IMR-90 (cell line): ENCODE data around the gene MAGI2. TPM values are rescaled to one million over a fixed set of nuclear protein-coding genes. Genes with fewer than 3 reads are reported as not detected.

Source experiments
- ATAC-seq: fragments of 200-7000 bp; cut with Tn5 transposase; 2 replicates; pipeline ENCODE4 v1.9.1; 2020; ENCODE audit warnings: low read depth, mild to moderate bottlenecking, moderate library complexity
- BruUV-seq: library from RNA; stranded (reverse); fragments of 400-500 nt; replicated peaks from 2 replicates; lab custom pipeline; 2021; lab: Mats Ljungman, UMichigan
- CTCF ChIA-PET: fragments of 300-600 bp; formaldehyde crosslinking; extraction: SDS; loops from one replicate; lab custom pipeline; 2021; ENCODE audit warnings: antibody characterized with exemption; lab: Yijun Ruan, JAX
- POLR2A ChIA-PET: fragments of 300-600 bp; sonication (Branson Sonifier 250); formaldehyde crosslinking; loops from one replicate; lab custom pipeline; 2022; ENCODE audit warnings: antibody characterized with exemption; ENCODE audit not compliant: unreplicated experiment; lab: Charles Lee
- DNase-seq: peaks from one replicate; pipeline ENCODE4 v3.0.0; 2013
- H2AFZ ChIP-seq: replicated peaks from 2 replicates; pipeline ENCODE3; 2013; ENCODE audit warnings: low read length, mild to moderate bottlenecking; ENCODE audit not compliant: poor library complexity
- H2AK5ac ChIP-seq: 2 replicates; pipeline ENCODE4 v1.6.1; 2013; ENCODE audit warnings: low read depth, low read length, inconsistent platforms
- H2AK9ac ChIP-seq: replicated peaks from 2 replicates; pipeline ENCODE3; 2013; ENCODE audit warnings: mild to moderate bottlenecking, low read depth, low read length, moderate library complexity; ENCODE audit not compliant: poor library complexity
- H2BK120ac ChIP-seq: 2 replicates; pipeline ENCODE4 v1.6.1; 2013; ENCODE audit warnings: low read depth, low read length, inconsistent platforms
- H2BK15ac ChIP-seq: 3 replicates; pipeline ENCODE4 v1.6.1; 2013; ENCODE audit warnings: low read depth, low read length, inconsistent platforms
- H2BK20ac ChIP-seq: 2 replicates; pipeline ENCODE4 v1.6.1; 2013; ENCODE audit warnings: low read depth, mild to moderate bottlenecking, inconsistent platforms, low read length, moderate library complexity
- H2BK5ac ChIP-seq: 2 replicates; pipeline ENCODE4 v1.6.1; 2013; ENCODE audit warnings: mild to moderate bottlenecking, low read depth, low read length, inconsistent platforms; ENCODE audit not compliant: poor library complexity, severe bottlenecking
- H3K14ac ChIP-seq: replicated peaks from 2 replicates; pipeline ENCODE4 v1.6.1; 2013; ENCODE audit warnings: low read depth, low read length, inconsistent platforms
- H3K18ac ChIP-seq: 2 replicates; pipeline ENCODE4 v1.6.1; 2013; ENCODE audit warnings: low read depth, low read length, control low read depth
- H3K23ac ChIP-seq: 2 replicates; pipeline ENCODE4 v1.6.1; 2013; ENCODE audit warnings: low read depth, low read length, inconsistent platforms
- H3K27ac ChIP-seq: 2 replicates; pipeline ENCODE4 v1.5.1; 2013; ENCODE audit warnings: mild to moderate bottlenecking, control low read depth, low read length; ENCODE audit not compliant: insufficient read depth
- H3K27me3 ChIP-seq: 2 replicates; pipeline ENCODE4 v1.6.1; 2013; ENCODE audit warnings: low read length; ENCODE audit not compliant: control insufficient read depth, insufficient read depth
- H3K36me3 ChIP-seq: 2 replicates; pipeline ENCODE4 v1.6.1; 2013; ENCODE audit warnings: low read length, mixed read lengths; ENCODE audit not compliant: control insufficient read depth, insufficient read depth
- H3K4ac ChIP-seq: 2 replicates; pipeline ENCODE4 v1.6.1; 2013; ENCODE audit warnings: low read depth, low read length, inconsistent platforms
- H3K4me1 ChIP-seq: 2 replicates; pipeline ENCODE4 v1.6.1; 2013; ENCODE audit warnings: low read length, mixed read lengths; ENCODE audit not compliant: control insufficient read depth, insufficient read depth
- H3K4me2 ChIP-seq: 2 replicates; pipeline ENCODE4 v1.6.1; 2013; ENCODE audit warnings: low read depth, mild to moderate bottlenecking, control low read depth, low read length, moderate library complexity
- H3K4me3 ChIP-seq: 2 replicates; pipeline ENCODE4 v1.5.1; 2013; ENCODE audit warnings: low read depth, mild to moderate bottlenecking, control low read depth, low read length, moderate library complexity; ENCODE audit not compliant: insufficient read depth
- H3K56ac ChIP-seq: 2 replicates; pipeline ENCODE4 v1.6.1; 2013; ENCODE audit warnings: low read length, inconsistent platforms; ENCODE audit not compliant: insufficient read depth; ENCODE audit errors: extremely low read depth
- H3K79me1 ChIP-seq, 2 experiments: 2 replicates each; pipeline ENCODE4 v1.6.1; 2013; ENCODE audit warnings: low read length in 2 of 2, inconsistent platforms in 1 of 2, low read depth in 1 of 2
- H3K9ac ChIP-seq: 2 replicates; pipeline ENCODE4 v1.6.1; 2013; ENCODE audit warnings: low read depth, low read length, control low read depth
- H3K9me1 ChIP-seq: 2 replicates; pipeline ENCODE4 v1.6.1; 2013; ENCODE audit warnings: low read length, inconsistent platforms; ENCODE audit not compliant: insufficient read depth
- H3K9me3 ChIP-seq: 2 replicates; pipeline ENCODE4 v1.6.1; 2013; ENCODE audit warnings: low read length; ENCODE audit not compliant: control insufficient read depth, insufficient read depth
- H4K20me1 ChIP-seq: 2 replicates; pipeline ENCODE4 v1.6.1; 2013; ENCODE audit warnings: low read length, inconsistent platforms; ENCODE audit not compliant: insufficient read depth
- H4K5ac ChIP-seq: 2 replicates; pipeline ENCODE4 v1.6.1; 2013; ENCODE audit warnings: mild to moderate bottlenecking, low read depth, low read length, control low read depth
- H4K8ac ChIP-seq, 2 experiments: 2 replicates each; pipeline ENCODE4 v1.6.1; 2013; ENCODE audit warnings: low read depth in 2 of 2, low read length in 2 of 2, control low read depth in 1 of 2, inconsistent platforms in 1 of 2
- H4K91ac ChIP-seq: 2 replicates; pipeline ENCODE4 v1.6.1; 2013; ENCODE audit warnings: low read depth, low read length, inconsistent platforms; ENCODE audit not compliant: insufficient read depth
- BHLHE40 ChIP-seq: fragments of 150-350 bp; IDR thresholded peaks from 2 replicates; pipeline ENCODE4 v1.6.1; 2016; ENCODE audit warnings: mild to moderate bottlenecking, low read depth, low read length
- CEBPB ChIP-seq: IDR thresholded peaks from 2 replicates; pipeline ENCODE4 v1.6.1; 2012; ENCODE audit warnings: low read depth, low read length, improper control_type of control experiment
- CHD1 ChIP-seq: IDR thresholded peaks from 2 replicates; pipeline ENCODE4 v1.6.1; 2012; ENCODE audit warnings: low read depth, low read length, improper control_type of control experiment
- FOS ChIP-seq: fragments of 150-350 bp; IDR thresholded peaks from 2 replicates; pipeline ENCODE4 v1.6.1; 2016; ENCODE audit warnings: low read depth, low read length
- MAFK ChIP-seq: IDR thresholded peaks from 2 replicates; pipeline ENCODE4 v1.6.1; 2012; ENCODE audit warnings: low read depth, low read length, improper control_type of control experiment
- MAZ ChIP-seq: IDR thresholded peaks from 2 replicates; pipeline ENCODE4 v1.6.1; 2012; ENCODE audit warnings: low read depth, mild to moderate bottlenecking, low read length, improper control_type of control experiment, moderate library complexity, borderline replicate concordance
- MXI1 ChIP-seq: IDR thresholded peaks from 2 replicates; pipeline ENCODE4 v1.6.1; 2012; ENCODE audit warnings: low read depth, mild to moderate bottlenecking, low read length, moderate library complexity, borderline replicate concordance
- NFE2L2 ChIP-seq: fragments of 150-350 bp; IDR thresholded peaks from 2 replicates; pipeline ENCODE4 v1.6.1; 2016; ENCODE audit warnings: low read depth, mild to moderate bottlenecking, low read length
- POLR2A ChIP-seq: IDR thresholded peaks from 2 replicates; pipeline ENCODE4 v1.6.1; 2012; ENCODE audit warnings: mild to moderate bottlenecking, low read depth, low read length
- RAD21 ChIP-seq: IDR thresholded peaks from 2 replicates; pipeline ENCODE4 v1.6.1; 2012; ENCODE audit warnings: low read length, improper control_type of control experiment
- RCOR1 ChIP-seq: IDR thresholded peaks from 2 replicates; pipeline ENCODE4 v1.6.1; 2012; ENCODE audit warnings: mild to moderate bottlenecking, low read length, improper control_type of control experiment; ENCODE audit not compliant: insufficient replicate concordance
- RFX5 ChIP-seq: IDR thresholded peaks from 2 replicates; pipeline ENCODE4 v1.8.0; 2012; ENCODE audit warnings: low read depth, mild to moderate bottlenecking, low read length, moderate library complexity
- SMC3 ChIP-seq: fragments of 150-350 bp; IDR thresholded peaks from 2 replicates; pipeline ENCODE4 v1.6.1; 2016; ENCODE audit warnings: low read depth, mild to moderate bottlenecking, antibody characterized with exemption, low read length, moderate library complexity
- WGBS, 2 experiments: methylation state at CpG; one replicate each; pipeline versions ENCODE4 v1.1.5 to v1.1.7; 2013; ENCODE audit warnings: missing lambda C conversion rate in 2 of 2; ENCODE audit not compliant: insufficient read length in 1 of 2; ENCODE audit errors: extremely low coverage in 2 of 2; 5-methylcytosine and 5-hydroxymethylcytosine counted together
- dilution Hi-C: fragments of 300-500 bp; cut with HindIII; formaldehyde crosslinking; loops from one replicate; pipeline ENCODE4 v1.14.3; 2018; ENCODE audit warnings: low sequenced_read_pairs; ENCODE audit not compliant: unreplicated experiment
- in situ Hi-C: fragments of 300-500 bp; cut with MboI; formaldehyde crosslinking; loops from 3 replicates; pipeline ENCODE4 v1.14.3; 2019; ENCODE audit warnings: low sequenced_read_pairs, inconsistent platforms, mixed read lengths
- intact Hi-C: fragments of 100-400 bp; cut with micrococcal nuclease; formaldehyde crosslinking; loops from 2 replicates; pipeline ENCODE4 v1.10.0; 2022
- polyA plus RNA-seq, 3 experiments: library from polyadenylated mRNA; depleted of rRNA; stranded (reverse); fragments of >200 nt; gene quantifications; 2 replicates each; pipeline ENCODE4 v1.2.3, GENCODE V29; 2012; ENCODE audit warnings: low replicate concordance in 1 of 3
- total RNA-seq: library from RNA; depleted of rRNA; stranded (reverse); fragments of >200 nt; gene quantifications from 2 replicates; pipeline ENCODE4 v1.2.3, GENCODE V29; 2012
- TF ChIP-seq, protein P1 (sequence below): fragments of 150-350 bp; IDR thresholded peaks from 2 replicates; pipeline ENCODE4 v1.6.1; 2016; ENCODE audit warnings: low read depth, mild to moderate bottlenecking, low read length, moderate library complexity, borderline replicate concordance
- TF ChIP-seq, protein P2 (sequence below): fragments of 150-350 bp; IDR thresholded peaks from 2 replicates; pipeline ENCODE4 v1.6.1; 2017; ENCODE audit warnings: mild to moderate bottlenecking, antibody characterized with exemption, low read length, low read depth
- TF ChIP-seq, protein P3 (sequence below): conservative IDR thresholded peaks from 2 replicates; pipeline ENCODE4 v1.5.1; 2012; ENCODE audit warnings: mild to moderate bottlenecking, low read depth, low read length, improper control_type of control experiment

The MAGI2 gene
- total and polyA plus RNA-seq, 2 of the 4 experiments (the other 2 are of a cell fraction): 2.5 to 17.9 TPM

DNA sequence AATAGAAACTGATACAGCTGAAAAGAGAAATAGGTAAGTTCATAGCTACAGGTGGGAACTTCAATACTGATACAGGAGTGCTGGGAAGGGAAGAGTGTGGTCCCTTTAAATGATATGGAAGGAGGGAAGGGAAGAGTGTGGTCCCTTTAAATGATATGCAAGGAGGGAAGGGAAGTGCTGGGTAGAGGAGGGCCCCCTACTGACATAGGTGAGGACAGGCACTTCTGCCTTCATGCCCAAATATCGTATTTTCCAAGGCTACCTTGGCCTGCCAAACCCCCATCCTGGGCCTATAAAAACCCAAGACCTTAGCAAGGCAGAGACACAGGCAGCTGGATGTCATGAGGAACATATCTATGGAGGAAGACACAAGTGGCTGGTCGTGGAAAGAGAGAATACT is 92.3 kb downstream of the MAGI2 start:
- Histone ChIP-seq H3K9ac (no peak overlapping the region), H3K79me1 (peaks cover 0 to 14% of the 10 kb centered on the region in 2 experiments; a peak in 3 of 4 replicates), H4K91ac (no peak overlapping the region), H2AK5ac (no peak overlapping the region), H3K27ac (no peak overlapping the region), H3K9me1 (peaks cover 3% of the 10 kb centered on the region; the same call in 1 of the 2 replicates), H3K23ac (no peak overlapping the region), H3K27me3 (no peaks in the 10 kb centered on the region), H2BK5ac (no peak overlapping the region), H3K9me3 (peaks cover 4% of the 10 kb centered on the region), H3K4me1 (no peaks in the 10 kb centered on the region), H4K5ac (no peak overlapping the region), H2BK15ac (no peak overlapping the region), H3K56ac (no peak overlapping the region), H3K4me2 (no peak overlapping the region), H3K14ac (no peak overlapping the region), H2AFZ (no peak overlapping the region), H3K18ac (no peak overlapping the region), H3K4ac (no peak overlapping the region), H2AK9ac (no peak overlapping the region), H3K4me3 (no peak overlapping the region), H4K8ac (no peak overlapping the region), H2BK120ac (no peak overlapping the region), H3K36me3 (no peaks in the 10 kb centered on the region), H2BK20ac (no peak overlapping the region), H4K20me1 (no peaks in the 10 kb centered on the region)
- no TSS peak for BruUV-seq
- TF ChIP-seq RAD21: no peak
- no peak for TF ChIP-seq FOS
- TF ChIP-seq, protein P1, sequence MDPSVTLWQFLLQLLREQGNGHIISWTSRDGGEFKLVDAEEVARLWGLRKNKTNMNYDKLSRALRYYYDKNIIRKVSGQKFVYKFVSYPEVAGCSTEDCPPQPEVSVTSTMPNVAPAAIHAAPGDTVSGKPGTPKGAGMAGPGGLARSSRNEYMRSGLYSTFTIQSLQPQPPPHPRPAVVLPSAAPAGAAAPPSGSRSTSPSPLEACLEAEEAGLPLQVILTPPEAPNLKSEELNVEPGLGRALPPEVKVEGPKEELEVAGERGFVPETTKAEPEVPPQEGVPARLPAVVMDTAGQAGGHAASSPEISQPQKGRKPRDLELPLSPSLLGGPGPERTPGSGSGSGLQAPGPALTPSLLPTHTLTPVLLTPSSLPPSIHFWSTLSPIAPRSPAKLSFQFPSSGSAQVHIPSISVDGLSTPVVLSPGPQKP: no peak
- no peak for TF ChIP-seq POLR2A
- TF ChIP-seq, protein P2, sequence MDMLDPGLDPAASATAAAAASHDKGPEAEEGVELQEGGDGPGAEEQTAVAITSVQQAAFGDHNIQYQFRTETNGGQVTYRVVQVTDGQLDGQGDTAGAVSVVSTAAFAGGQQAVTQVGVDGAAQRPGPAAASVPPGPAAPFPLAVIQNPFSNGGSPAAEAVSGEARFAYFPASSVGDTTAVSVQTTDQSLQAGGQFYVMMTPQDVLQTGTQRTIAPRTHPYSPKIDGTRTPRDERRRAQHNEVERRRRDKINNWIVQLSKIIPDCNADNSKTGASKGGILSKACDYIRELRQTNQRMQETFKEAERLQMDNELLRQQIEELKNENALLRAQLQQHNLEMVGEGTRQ: no peak
- TF ChIP-seq BHLHE40: no peak
- TF ChIP-seq NFE2L2: no peak
- TF ChIP-seq, protein P3, sequence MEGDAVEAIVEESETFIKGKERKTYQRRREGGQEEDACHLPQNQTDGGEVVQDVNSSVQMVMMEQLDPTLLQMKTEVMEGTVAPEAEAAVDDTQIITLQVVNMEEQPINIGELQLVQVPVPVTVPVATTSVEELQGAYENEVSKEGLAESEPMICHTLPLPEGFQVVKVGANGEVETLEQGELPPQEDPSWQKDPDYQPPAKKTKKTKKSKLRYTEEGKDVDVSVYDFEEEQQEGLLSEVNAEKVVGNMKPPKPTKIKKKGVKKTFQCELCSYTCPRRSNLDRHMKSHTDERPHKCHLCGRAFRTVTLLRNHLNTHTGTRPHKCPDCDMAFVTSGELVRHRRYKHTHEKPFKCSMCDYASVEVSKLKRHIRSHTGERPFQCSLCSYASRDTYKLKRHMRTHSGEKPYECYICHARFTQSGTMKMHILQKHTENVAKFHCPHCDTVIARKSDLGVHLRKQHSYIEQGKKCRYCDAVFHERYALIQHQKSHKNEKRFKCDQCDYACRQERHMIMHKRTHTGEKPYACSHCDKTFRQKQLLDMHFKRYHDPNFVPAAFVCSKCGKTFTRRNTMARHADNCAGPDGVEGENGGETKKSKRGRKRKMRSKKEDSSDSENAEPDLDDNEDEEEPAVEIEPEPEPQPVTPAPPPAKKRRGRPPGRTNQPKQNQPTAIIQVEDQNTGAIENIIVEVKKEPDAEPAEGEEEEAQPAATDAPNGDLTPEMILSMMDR: no peak
- no peak for TF ChIP-seq MAZ
- no peak for TF ChIP-seq SMC3
- no peak for TF ChIP-seq CEBPB
- no peak for TF ChIP-seq MXI1
- no peak for TF ChIP-seq RCOR1
- no peak for TF ChIP-seq MAFK
- TF ChIP-seq CHD1: no peak
- no peak for TF ChIP-seq RFX5
- DNase-seq: no peak
- no CpG with 5 or more reads among the region's 2 CpGs for WGBS, 2 experiments
- intact Hi-C loops: no loop called here
- in situ Hi-C loops: no loop called here
- ATAC-seq: no peak
- dilution Hi-C loops: no loop called here
- ChIA-PET POLR2A (no interaction called here), CTCF (no interaction called here)
